Measurements from ENCODE around the gene MAP2K4.

The MAP2K4 gene

DNA sequence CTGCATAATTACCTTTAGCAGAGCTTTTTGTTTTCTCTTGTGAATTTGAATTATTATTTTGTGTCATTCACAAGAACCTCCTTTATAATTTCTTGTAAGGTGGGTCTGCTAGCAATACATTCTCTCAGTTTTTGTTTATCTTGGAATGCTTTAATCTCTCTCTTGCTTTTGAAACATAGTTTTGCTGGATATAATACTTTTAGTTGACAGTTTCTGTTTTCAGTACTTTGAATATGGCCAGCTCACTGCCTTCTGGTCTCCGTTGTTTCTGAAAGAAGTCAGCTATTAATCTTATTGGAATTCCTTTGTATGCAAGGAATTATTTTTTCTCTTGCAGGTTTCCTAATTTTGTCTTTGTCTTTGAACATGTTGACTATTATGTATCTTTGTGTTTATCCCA lies 167.0 kb downstream of the MAP2K4 start:
- Histone ChIP-seq H3K4me1 (ENCODE audit: insufficient read depth, low read length, severe bottlenecking) (no peaks in the 10 kb centered on the region), H3K9me3 (ENCODE audit: low read length) (no peaks in the 10 kb centered on the region), H2AFZ (ENCODE audit: low read length) (no peak overlapping the region), H3K4me2 (ENCODE audit: low read length) (no peak overlapping the region), H4K20me1 (ENCODE audit: insufficient read depth, low read length) (no peaks in the 10 kb centered on the region), H3K9me2 (ENCODE audit: low read depth, low read length) (no peaks in the 10 kb centered on the region), H3K27ac (ENCODE audit: low read depth, low read length, poor library complexity, severe bottlenecking) (no peak overlapping the region), H3K9ac (ENCODE audit: low read length) (no peak overlapping the region), H3K36me3 (ENCODE audit: insufficient read depth, low read length) (no peaks in the 10 kb centered on the region), H3K4me3 (ENCODE audit: low read depth, low read length, poor library complexity, severe bottlenecking) (no peak overlapping the region), H3K79me2 (ENCODE audit: insufficient read depth, low read length) (no peaks in the 10 kb centered on the region), H3F3A (ENCODE audit: insufficient read depth, low read length) (no peaks in the 10 kb centered on the region), H3K27me3 (ENCODE audit: insufficient read depth, low read length) (no peaks in the 10 kb centered on the region)
- no peak for TF ChIP-seq EZH2 (IDR thresholded peaks at IDR 0.05; ENCODE audit: borderline replicate concordance, low read length)
- TF ChIP-seq, protein P1, sequence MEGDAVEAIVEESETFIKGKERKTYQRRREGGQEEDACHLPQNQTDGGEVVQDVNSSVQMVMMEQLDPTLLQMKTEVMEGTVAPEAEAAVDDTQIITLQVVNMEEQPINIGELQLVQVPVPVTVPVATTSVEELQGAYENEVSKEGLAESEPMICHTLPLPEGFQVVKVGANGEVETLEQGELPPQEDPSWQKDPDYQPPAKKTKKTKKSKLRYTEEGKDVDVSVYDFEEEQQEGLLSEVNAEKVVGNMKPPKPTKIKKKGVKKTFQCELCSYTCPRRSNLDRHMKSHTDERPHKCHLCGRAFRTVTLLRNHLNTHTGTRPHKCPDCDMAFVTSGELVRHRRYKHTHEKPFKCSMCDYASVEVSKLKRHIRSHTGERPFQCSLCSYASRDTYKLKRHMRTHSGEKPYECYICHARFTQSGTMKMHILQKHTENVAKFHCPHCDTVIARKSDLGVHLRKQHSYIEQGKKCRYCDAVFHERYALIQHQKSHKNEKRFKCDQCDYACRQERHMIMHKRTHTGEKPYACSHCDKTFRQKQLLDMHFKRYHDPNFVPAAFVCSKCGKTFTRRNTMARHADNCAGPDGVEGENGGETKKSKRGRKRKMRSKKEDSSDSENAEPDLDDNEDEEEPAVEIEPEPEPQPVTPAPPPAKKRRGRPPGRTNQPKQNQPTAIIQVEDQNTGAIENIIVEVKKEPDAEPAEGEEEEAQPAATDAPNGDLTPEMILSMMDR (IDR thresholded peaks at IDR 0.05; ENCODE audit: low read length): no peak

DNA sequence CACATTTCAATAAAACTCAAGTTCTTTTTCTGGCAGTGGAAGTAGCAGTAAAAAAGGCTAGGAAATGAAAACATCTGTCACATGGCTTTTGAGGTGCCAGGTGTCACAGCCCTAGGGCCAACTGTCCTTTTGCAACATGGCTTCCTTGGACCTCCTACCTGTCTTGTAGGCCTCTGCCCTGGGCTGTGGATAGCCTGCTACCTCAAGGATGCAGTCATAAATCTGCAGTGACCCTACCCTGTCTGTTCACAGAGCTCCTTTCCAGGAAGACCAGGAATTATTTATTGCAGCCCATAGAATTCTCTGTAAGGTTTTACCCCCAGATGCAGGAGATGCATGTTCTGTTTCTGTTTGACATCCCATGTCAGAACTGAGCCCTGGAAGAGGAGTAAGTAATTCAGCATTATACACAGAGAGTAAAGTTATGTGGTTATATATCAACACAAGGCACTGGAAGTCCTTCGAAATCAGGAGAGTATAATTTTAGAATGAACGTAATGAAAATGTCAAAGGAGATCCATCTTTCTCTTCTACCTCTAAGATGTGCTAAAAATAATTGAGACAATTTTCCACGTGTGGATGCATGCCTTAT lies 172.6 kb downstream of the MAP2K4 start:
- H3K9me3 ChIP-seq (ENCODE audit: low read length): no peaks in the 10 kb centered on the region
- no peaks in the 10 kb centered on the region for H3K36me3 ChIP-seq (ENCODE audit: insufficient read depth, low read length)
- no peak overlapping the region for H3K27ac ChIP-seq (ENCODE audit: low read depth, low read length, poor library complexity, severe bottlenecking)
- no peaks in the 10 kb centered on the region for H3K4me1 ChIP-seq (ENCODE audit: insufficient read depth, low read length, severe bottlenecking)
- H3K4me2 ChIP-seq (ENCODE audit: low read length): no peak overlapping the region
- H3F3A ChIP-seq (ENCODE audit: insufficient read depth, low read length): no peaks in the 10 kb centered on the region
- no peaks in the 10 kb centered on the region for H4K20me1 ChIP-seq (ENCODE audit: insufficient read depth, low read length)
- TF ChIP-seq, protein P1 (IDR thresholded peaks at IDR 0.05; ENCODE audit: low read length): no peak
- TF ChIP-seq EZH2 (IDR thresholded peaks at IDR 0.05; ENCODE audit: borderline replicate concordance, low read length): no peak
- H3K4me3 ChIP-seq (ENCODE audit: low read depth, low read length, poor library complexity, severe bottlenecking): no peak overlapping the region
- no peaks in the 10 kb centered on the region for H3K79me2 ChIP-seq (ENCODE audit: insufficient read depth, low read length)
- H3K27me3 ChIP-seq (ENCODE audit: insufficient read depth, low read length): no peaks in the 10 kb centered on the region
- no peak overlapping the region for H2AFZ ChIP-seq (ENCODE audit: low read length)
- H3K9ac ChIP-seq (ENCODE audit: low read length): no peak overlapping the region
- no peaks in the 10 kb centered on the region for H3K9me2 ChIP-seq (ENCODE audit: low read depth, low read length)

All from OCI-LY1 (cell line).